ENCODE data around the gene HDAC4. TPM values are rescaled to one million over a fixed set of nuclear protein-coding genes. Genes with fewer than 3 reads are reported as not detected.

Gene HDAC4
- total RNA-seq, 1 donor: 28.3 TPM

GRCh38 chr2:239015901-239016675 is 384.7 kb downstream of the HDAC4 start:
- TF ChIP-seq CTCF (IDR thresholded peaks at IDR 0.05; ENCODE audit: insufficient read depth, low read length): no peak
- H3K4me3 ChIP-seq (ENCODE audit: low read depth, low read length): no peak overlapping the region
- no peak for DNase-seq (ENCODE audit: low read depth)

GRCh38 chr2:239015218-239015900 is 385.5 kb downstream of the HDAC4 start:
- DNase-seq (ENCODE audit: low read depth): no peak
- no peak overlapping the region for H3K4me3 ChIP-seq (ENCODE audit: low read depth, low read length)
- TF ChIP-seq CTCF (IDR thresholded peaks at IDR 0.05; ENCODE audit: insufficient read depth, low read length): no peak

- no peak for DNase-seq (ENCODE audit: low read depth)
- no peak for TF ChIP-seq CTCF (IDR thresholded peaks at IDR 0.05; ENCODE audit: insufficient read depth, low read length)
- no peak overlapping the region for H3K4me3 ChIP-seq (ENCODE audit: low read depth, low read length)
Measured at GRCh38 chr2:239014458-239015217, 386.2 kb downstream of the HDAC4 start.

GRCh38 chr2:239013678-239013976 is 387.2 kb downstream of the HDAC4 start:
- TF ChIP-seq CTCF (IDR thresholded peaks at IDR 0.05; ENCODE audit: insufficient read depth, low read length): no peak
- H3K4me3 ChIP-seq (ENCODE audit: low read depth, low read length): no peak overlapping the region
- no peak for DNase-seq (ENCODE audit: low read depth)

GRCh38 chr2:239012936-239013677 is 387.7 kb downstream of the HDAC4 start:
- no peak overlapping the region for H3K4me3 ChIP-seq (ENCODE audit: low read depth, low read length)
- no peak for DNase-seq (ENCODE audit: low read depth)
- no peak for TF ChIP-seq CTCF (IDR thresholded peaks at IDR 0.05; ENCODE audit: insufficient read depth, low read length)

GRCh38 chr2:239012228-239012627 is 388.6 kb downstream of the HDAC4 start:
- TF ChIP-seq CTCF (IDR thresholded peaks at IDR 0.05; ENCODE audit: insufficient read depth, low read length): no peak
- no peak overlapping the region for H3K4me3 ChIP-seq (ENCODE audit: low read depth, low read length)
- DNase-seq (ENCODE audit: low read depth): no peak

Measured in fibroblast of the aortic adventitia (primary cell).